CD14-positive monocyte (primary cell): ENCODE data around the gene PANX3. TPM values are rescaled to one million over a fixed set of nuclear protein-coding genes. Genes with fewer than 3 reads are reported as not detected.
A peak's percentile ranks its signal among the peaks of the same experiment; 100 is the strongest.

ENCODE experiments used
- DNase-seq, 3 donors: peaks; one replicate each; pipeline ENCODE4 v3.0.0-alpha.2; 2011 to 2022
- H2AFZ ChIP-seq: 2 replicates; pipeline ENCODE4 v1.6.0; 2012; ENCODE audit warnings: mild to moderate bottlenecking, low read depth, low read length, inconsistent platforms; ENCODE audit not compliant: insufficient read depth, poor library complexity, severe bottlenecking
- H3K27ac ChIP-seq, 2 donors: 1 replicate in 1 of 2; 2 replicates in 1 of 2; pipeline ENCODE4 v1.5.1; 2012 to 2013; ENCODE audit warnings: low read length in 2 of 2, control low read depth in 1 of 2, inconsistent platforms in 1 of 2, low read depth in 1 of 2, mild to moderate bottlenecking in 1 of 2
- H3K27me3 ChIP-seq, 2 donors: one replicate each; pipeline versions ENCODE4 v1.6.0 to v1.6.1; 2011 to 2013; ENCODE audit warnings: low read length in 2 of 2; ENCODE audit not compliant: control insufficient read depth in 2 of 2, insufficient read depth in 2 of 2
- H3K36me3 ChIP-seq, 2 donors: replicated peaks in 1 of 2; 1 replicate in 1 of 2; 2 replicates in 1 of 2; pipeline versions ENCODE4 v1.5.1 to v1.6.1; 2012 to 2013; ENCODE audit warnings: low read length in 2 of 2, control low read depth in 1 of 2, inconsistent platforms in 1 of 2, mild to moderate bottlenecking in 1 of 2; ENCODE audit not compliant: insufficient read depth in 2 of 2, control insufficient read depth in 1 of 2
- H3K4me1 ChIP-seq, 2 donors: 1 replicate in 1 of 2; 2 replicates in 1 of 2; pipeline versions ENCODE4 v1.5.1 to v1.6.1; 2012 to 2013; ENCODE audit warnings: low read length in 2 of 2, control low read depth in 1 of 2, inconsistent platforms in 1 of 2, mild to moderate bottlenecking in 1 of 2, moderate library complexity in 1 of 2; ENCODE audit not compliant: insufficient read depth in 2 of 2, control insufficient read depth in 1 of 2
- H3K4me2 ChIP-seq: replicated peaks from 2 replicates; pipeline ENCODE3; 2012; ENCODE audit warnings: low read length, moderate library complexity, mild to moderate bottlenecking; ENCODE audit not compliant: poor library complexity, severe bottlenecking; ENCODE audit errors: extremely low read depth
- H3K4me3 ChIP-seq, 3 experiments: fragments of 200-600 bp in 1 of 3; sonication (generic) in 1 of 3; replicated peaks in 1 of 3; 1 replicate in 2 of 3; 2 replicates in 1 of 3; pipeline ENCODE4 v1.5.1; 2011 to 2013; ENCODE audit warnings: low read length in 3 of 3, mild to moderate bottlenecking in 3 of 3, control low read depth in 2 of 3, low read depth in 2 of 3, inconsistent platforms in 1 of 3, moderate library complexity in 1 of 3
- H3K79me2 ChIP-seq: 2 replicates; pipeline ENCODE4 v1.6.0; 2012; ENCODE audit warnings: mild to moderate bottlenecking, control low read depth, inconsistent platforms, low read length, moderate library complexity; ENCODE audit not compliant: insufficient read depth
- H3K9ac ChIP-seq: 2 replicates; pipeline ENCODE4 v1.6.0; 2017; ENCODE audit warnings: low read length, mild to moderate bottlenecking; ENCODE audit not compliant: insufficient read depth, poor library complexity, severe bottlenecking
- H3K9me3 ChIP-seq, 2 donors: replicated peaks in 1 of 2; 1 replicate in 1 of 2; 2 replicates in 1 of 2; pipeline versions ENCODE4 v1.5.1 to v1.6.1; 2012 to 2013; ENCODE audit warnings: low read length in 2 of 2, control low read depth in 1 of 2; ENCODE audit not compliant: control insufficient read depth in 1 of 2, insufficient read depth in 1 of 2
- H4K20me1 ChIP-seq: 2 replicates; pipeline ENCODE4 v1.6.0; 2012; ENCODE audit warnings: mild to moderate bottlenecking, low read length, control low read depth, moderate library complexity; ENCODE audit not compliant: insufficient read depth
- H3K27ac Mint-ChIP-seq, 7 donors: one replicate each; pipeline ENCODE4 v1.8.0; 2020; ENCODE audit warnings: mild to moderate bottlenecking in 7 of 7, mixed read lengths in 7 of 7, moderate library complexity in 6 of 7, inconsistent platforms in 2 of 7
- H3K27me3 Mint-ChIP-seq, 3 donors: one replicate each; pipeline ENCODE4 v1.8.0; 2021 to 2022; ENCODE audit warnings: low read depth in 3 of 3, mild to moderate bottlenecking in 3 of 3, mixed read lengths in 3 of 3, moderate library complexity in 3 of 3, inconsistent platforms in 1 of 3
- H3K36me3 Mint-ChIP-seq, 2 donors: one replicate each; pipeline ENCODE4 v1.8.0; 2020; ENCODE audit warnings: mixed read lengths in 2 of 2, inconsistent platforms in 1 of 2, mild to moderate bottlenecking in 1 of 2
- H3K4me1 Mint-ChIP-seq: one replicate; pipeline ENCODE4 v1.8.0; 2020; ENCODE audit warnings: mild to moderate bottlenecking, mixed read lengths
- H3K4me3 Mint-ChIP-seq, 2 donors: one replicate each; pipeline ENCODE4 v1.8.0; 2020; ENCODE audit warnings: mild to moderate bottlenecking in 2 of 2, mixed read lengths in 2 of 2, moderate library complexity in 1 of 2
- H3K9me3 Mint-ChIP-seq, 7 donors: one replicate each; pipeline ENCODE4 v1.8.0; 2020 to 2022; ENCODE audit warnings: mixed read lengths in 7 of 7, mild to moderate bottlenecking in 6 of 7, moderate library complexity in 6 of 7, inconsistent platforms in 2 of 7
- CTCF ChIP-seq: fragments of 200-600 bp; IDR thresholded peaks from one replicate; pipeline ENCODE4 v1.8.0; 2022; ENCODE audit warnings: antibody characterized with exemption, mild to moderate bottlenecking
- WGBS: methylation state at CpG from one replicate; pipeline ENCODE4 v1.1.5; 2013; ENCODE audit warnings: missing lambda C conversion rate; ENCODE audit not compliant: insufficient coverage; 5-methylcytosine and 5-hydroxymethylcytosine counted together
- intact Hi-C, 2 donors: fragments of 100-400 bp; cut with micrococcal nuclease; formaldehyde crosslinking; loops; one replicate each; pipeline versions ENCODE4 v1.15.0 to v1.15.1; 2023
- polyA plus RNA-seq, 3 donors: library from polyadenylated mRNA; depleted of rRNA in 1 of 3; unstranded in 2 of 3; stranded (reverse) in 1 of 3; fragments of 300-500 nt in 2 of 3; fragments of >200 nt in 1 of 3; fragmentation: Illumina TruSeq in 2 of 3; gene quantifications; 1 replicate in 2 of 3; 2 replicates in 1 of 3; pipeline ENCODE4 v1.2.3, GENCODE V29; 2012 to 2021

The PANX3 gene
- polyA plus RNA-seq, 3 donors, result not detected

DNA sequence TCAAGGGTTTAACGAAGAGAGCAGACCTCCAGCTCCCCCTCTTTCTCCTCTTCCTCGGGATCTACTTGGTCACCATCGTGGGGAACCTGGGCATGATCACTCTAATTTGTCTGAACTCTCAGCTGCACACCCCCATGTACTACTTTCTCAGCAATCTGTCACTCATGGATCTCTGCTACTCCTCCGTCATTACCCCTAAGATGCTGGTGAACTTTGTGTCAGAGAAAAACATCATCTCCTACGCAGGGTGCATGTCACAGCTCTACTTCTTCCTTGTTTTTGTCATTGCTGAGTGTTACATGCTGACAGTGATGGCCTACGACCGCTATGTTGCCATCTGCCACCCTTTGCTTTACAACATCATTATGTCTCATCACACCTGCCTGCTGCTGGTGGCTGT, 41.1 kb upstream of the PANX3 start:
- Histone ChIP-seq H4K20me1 (no peaks in the 10 kb centered on the region), H3K27me3 (no peaks in the 10 kb centered on the region), H3K9me3 (no peaks in the 10 kb centered on the region), H3K79me2 (no peaks in the 10 kb centered on the region), H3K9ac (no peak overlapping the region), H3K36me3 (no peaks in the 10 kb centered on the region), H3K27ac (no peak overlapping the region), H3K4me3 (no peak overlapping the region), H3K4me2 (no peak overlapping the region), H2AFZ (no peak overlapping the region), H3K4me1 (no peaks in the 10 kb centered on the region)
- Mint-ChIP-seq H3K4me1 (no peaks in the 10 kb centered on the region), H3K36me3 (no peaks in the 10 kb centered on the region), H3K27ac (peak overlapping the region in 2 of 7 donors; percentile 5 to 63), H3K27me3 (peaks cover 0 to 7% (median 2%) of the 10 kb centered on the region in 3 donors), H3K9me3 (peaks cover 0 to 3% (median 0%) of the 10 kb centered on the region in 7 donors), H3K4me3 (no peak overlapping the region)
- no peak for TF ChIP-seq CTCF
- intact Hi-C loops, result no loop called here
- 94% methylated on average over 3 of the region's 7 CpGs for WGBS
- no peak for DNase-seq

- intact Hi-C loops, result no loop called here
- no peaks in the 10 kb centered on the region for H3K27me3 ChIP-seq
- no peaks in the 10 kb centered on the region for H3K36me3 ChIP-seq
- no peak overlapping the region for H3K4me3 Mint-ChIP-seq
- H3K27ac ChIP-seq, result no peak overlapping the region
- TF ChIP-seq CTCF, result no peak
- H3K4me2 ChIP-seq, result no peak overlapping the region
- DNase-seq, result no peak
- H3K36me3 Mint-ChIP-seq, result no peaks in the 10 kb centered on the region
- no peak overlapping the region for H3K9ac ChIP-seq
- H3K27me3 Mint-ChIP-seq, result peaks cover 2 to 4% (median 4%) of the 10 kb centered on the region in 3 donors
- H3K4me1 Mint-ChIP-seq, result no peaks in the 10 kb centered on the region
- no peak overlapping the region for H2AFZ ChIP-seq
- H3K27ac Mint-ChIP-seq, result peak overlapping the region in 1 of 7 donors; percentile 52
- H3K4me1 ChIP-seq, result no peaks in the 10 kb centered on the region
- 85% methylated on average over 2 of the region's 6 CpGs for WGBS
- no peaks in the 10 kb centered on the region for H3K9me3 ChIP-seq
- H3K9me3 Mint-ChIP-seq, result peaks cover 0 to 3% (median 0%) of the 10 kb centered on the region in 7 donors
- H4K20me1 ChIP-seq, result no peaks in the 10 kb centered on the region
- no peak overlapping the region for H3K4me3 ChIP-seq
- no peaks in the 10 kb centered on the region for H3K79me2 ChIP-seq
Observed at GRCh38 chr11:124577716-124578427, 33.4 kb upstream of the PANX3 start.
